ENCODE measurements around the gene YIF1B.
"Not testable (repeated sequence)": the region's sequence is repeated elsewhere in the genome, so short reads cannot be mapped to it uniquely, and the experiment has no call there.

Gene YIF1B

DNA sequence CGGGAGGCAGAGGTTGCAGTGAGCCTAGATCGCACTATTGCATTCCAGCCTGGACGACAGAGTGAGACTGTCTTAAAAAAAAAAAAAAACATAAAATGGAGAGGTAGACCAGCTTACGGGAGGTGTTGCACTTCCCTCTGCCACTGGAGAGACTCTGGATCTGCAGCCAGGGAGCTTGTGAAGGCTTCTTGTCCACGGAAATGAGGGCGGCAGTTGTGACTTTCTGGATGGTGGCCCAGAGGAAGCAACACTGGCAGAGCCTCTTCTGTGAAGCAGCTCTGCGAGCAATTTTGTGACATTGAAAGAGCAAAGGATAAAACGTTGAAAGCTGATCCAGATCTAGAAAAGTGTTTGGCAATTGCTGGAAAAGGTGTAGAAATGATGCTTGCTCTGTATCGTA is 41.0 kb downstream of the YIF1B start:
- DNase-seq (ENCODE audit: low spot score), result no peak

DNA sequence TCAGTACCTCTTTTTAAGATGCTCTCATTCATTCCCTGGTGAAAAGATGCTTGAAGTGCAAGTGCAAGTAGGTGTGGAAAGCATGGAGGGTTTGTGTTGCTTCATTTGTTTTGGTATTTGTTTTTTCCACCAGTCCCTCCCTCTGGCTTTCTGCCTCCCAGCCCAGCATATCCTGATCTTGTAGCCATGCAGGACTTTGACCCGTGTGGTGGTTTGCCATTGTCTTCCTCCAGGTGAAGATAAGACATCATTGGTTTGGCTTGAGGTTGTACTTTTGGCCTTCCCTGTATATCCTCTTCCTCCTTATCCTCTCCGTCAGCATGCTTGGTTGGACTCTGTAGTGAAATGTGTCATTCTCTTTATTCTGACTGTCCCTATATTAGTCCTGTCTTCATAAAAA is 42.2 kb downstream of the YIF1B start:
- peak; percentile 81 for DNase-seq (ENCODE audit: low spot score)

DNA sequence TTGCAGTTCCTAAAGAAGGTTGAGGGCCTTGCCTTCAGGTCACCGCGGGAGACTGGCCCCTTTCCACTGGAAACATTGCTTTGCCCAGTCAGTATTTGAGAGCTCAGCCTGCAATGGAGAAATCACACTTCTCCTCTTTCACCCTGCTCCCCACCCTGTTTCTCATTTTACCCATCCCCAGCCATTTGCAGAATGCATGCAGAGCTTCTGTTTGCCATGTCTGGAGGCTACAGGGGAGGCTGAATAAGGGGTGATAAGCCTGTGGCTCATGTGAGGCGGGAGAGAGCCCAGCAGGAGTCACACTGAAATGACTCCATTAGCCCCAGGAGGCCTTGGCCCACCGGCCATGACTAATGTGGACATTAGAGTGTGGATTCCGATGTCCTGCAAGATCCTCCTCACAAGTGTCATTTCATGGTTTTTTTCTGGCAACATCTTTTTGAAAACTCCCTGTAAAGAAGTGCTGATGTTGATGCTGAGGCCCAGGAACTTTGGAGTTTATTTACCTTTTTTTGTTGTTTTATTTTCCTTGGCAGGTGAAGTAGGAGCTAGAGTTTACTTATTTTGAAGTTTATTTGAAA is 45.1 kb downstream of the YIF1B start:
- DNase-seq (ENCODE audit: low spot score), result peak; percentile 48

- DNase-seq (ENCODE audit: low spot score), result no peak
Observed at GRCh38 chr19:38268539-38268938, 47.2 kb downstream of the YIF1B start.

- peak; percentile 32 for DNase-seq (ENCODE audit: low spot score)
Observed at GRCh38 chr19:38267761-38268483, 47.8 kb downstream of the YIF1B start.

DNA sequence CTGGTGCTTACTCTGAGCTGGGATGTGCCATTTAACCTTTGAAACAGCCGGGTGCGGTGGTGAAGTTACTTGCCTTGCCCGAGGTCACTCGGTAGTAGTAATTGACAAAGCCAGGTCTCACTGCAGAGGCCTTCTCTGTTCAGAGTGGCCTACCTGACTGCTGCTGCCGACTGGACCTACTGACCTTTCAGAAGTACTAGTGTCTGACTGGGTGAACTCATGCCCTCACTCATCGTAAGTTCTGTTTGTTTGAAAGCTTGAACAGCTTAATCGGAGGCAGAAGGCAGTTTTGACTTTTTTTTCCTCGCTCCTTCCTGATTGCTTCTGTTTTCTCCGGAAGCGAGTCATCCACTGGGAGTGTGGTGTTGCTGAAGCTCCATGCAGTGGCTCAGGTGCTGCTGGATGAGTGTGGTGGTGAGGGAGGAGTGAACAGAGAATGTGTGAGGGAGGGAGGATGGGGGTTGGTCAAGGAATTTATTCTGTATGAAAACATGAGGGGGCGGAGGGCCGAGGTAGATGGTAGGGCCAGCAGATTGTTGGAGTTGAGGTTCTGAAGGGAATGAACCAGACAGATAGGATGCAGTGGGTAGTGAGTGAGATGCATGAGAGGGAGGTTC is 48.7 kb downstream of the YIF1B start:
- peak; percentile 72 for DNase-seq (ENCODE audit: low spot score)

- DNase-seq (ENCODE audit: low spot score), result no peak
Observed at GRCh38 chr19:38265921-38266429, 49.8 kb downstream of the YIF1B start.

DNA sequence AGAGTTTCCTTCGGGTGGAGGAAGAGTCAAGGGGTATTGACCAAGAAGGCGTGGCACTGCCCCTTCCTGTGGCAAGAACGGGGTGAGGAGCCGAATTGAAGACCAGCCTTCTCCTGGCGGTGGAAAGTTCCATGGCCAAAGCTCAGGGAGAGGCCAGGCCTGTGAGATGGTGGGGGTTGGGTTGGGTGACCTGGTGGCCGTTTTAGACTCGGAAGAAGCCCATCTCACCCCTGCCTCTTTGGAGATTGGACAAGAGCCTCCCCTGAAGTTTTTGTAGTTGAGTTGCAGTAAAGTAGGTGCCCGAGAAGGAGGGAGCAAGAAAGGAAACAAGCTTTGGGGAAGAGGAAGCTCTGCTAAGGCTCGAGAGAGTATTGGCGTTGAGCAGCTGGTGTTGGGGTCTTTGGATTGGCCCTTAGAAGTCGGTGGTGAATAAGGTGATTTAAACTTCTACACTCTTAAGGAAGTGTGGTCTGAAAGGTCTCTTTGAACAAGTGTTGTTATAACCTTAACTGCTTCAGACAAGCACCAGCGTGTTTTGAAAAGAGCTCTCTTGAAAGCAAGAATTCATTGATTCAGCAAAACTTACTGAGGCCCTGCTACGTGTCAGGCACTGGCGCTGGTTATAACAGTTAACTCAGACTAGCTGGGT is 50.4 kb downstream of the YIF1B start:
- DNase-seq (ENCODE audit: low spot score), result peak; percentile 33

- no peak for DNase-seq (ENCODE audit: low spot score)
Observed at GRCh38 chr19:38264486-38265212, 51.1 kb downstream of the YIF1B start, which contains the start of gene SPINT2. Gene SPINT2 (plus strand): TSS chr19:38264573. CDS start chr19:38264893, 320 bp downstream.

DNA sequence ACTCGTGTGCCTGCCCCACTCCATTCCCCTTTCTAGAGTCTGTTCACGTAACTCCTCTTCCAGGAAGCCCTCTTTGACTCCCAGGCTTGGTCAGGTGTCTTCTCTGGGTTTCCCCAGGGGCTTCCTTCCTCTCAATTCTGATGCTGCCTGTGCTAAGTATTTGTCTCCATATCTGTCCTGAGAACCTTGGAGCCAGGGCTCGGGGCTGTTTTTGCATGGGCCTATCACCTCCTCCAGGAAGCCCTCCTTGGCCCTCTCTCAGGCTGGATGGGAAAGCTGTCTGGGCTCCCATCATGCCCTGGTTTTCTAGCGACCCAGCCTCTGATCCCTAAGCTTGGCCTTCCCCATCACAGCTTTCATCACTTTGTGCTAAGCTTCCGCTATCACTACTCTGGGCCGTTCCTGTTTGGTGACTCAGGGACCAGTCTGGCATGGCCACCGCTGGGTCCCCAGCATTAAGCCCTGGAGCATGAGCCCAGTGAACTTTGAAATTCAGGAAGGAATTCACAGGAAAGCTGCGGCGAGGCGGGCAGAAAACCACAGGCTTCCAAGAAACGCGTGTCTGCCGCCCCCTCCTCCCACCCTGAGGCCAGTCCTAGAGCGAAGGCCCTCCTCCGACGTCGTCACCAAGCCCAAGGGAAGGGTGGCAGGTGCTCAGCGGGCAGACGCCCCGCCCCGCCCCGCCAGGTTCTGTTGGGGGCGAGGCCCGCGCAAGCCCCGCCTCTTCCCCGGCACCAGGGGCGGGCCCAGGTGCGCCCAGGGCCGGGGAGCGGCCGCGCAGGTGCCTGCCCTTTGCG is 51.9 kb downstream of the YIF1B start:
- peak; percentile 96 for DNase-seq (ENCODE audit: low spot score)

DNA sequence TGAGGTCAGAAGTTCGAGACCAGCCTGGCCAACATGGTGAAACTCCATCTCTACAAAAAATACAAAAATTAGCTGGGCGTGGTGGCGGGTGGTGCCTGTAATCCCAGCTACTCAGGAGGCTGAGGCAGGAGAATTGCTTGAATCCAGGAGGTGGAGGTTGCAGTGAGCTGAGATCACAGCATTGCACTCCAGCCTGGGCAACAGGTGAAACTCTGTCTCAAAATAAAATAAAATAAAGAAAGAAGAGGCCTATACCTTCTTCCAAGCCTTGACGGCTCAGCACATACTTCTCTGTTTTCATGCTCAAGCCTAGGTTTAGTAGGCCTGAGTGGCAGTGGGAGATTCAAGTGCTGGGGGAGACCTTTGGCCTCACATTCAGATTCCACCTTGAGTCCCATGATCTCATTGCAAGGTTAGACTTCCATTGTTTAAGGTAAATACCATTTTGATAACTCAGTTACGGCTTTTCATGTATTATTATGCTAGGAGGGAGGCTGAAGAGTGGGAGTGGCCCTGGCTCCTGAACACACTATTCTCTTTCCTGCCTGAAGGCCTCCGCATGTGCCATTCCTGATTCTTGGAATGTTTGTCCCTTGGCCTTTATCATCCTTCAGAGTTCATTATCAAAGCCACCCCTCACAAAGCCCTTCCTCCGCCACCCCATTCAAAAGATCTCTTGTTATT is 53.0 kb downstream of the YIF1B start:
- no peak for DNase-seq (ENCODE audit: low spot score)

GRCh38 chr19:38261942-38262341 is 53.8 kb downstream of the YIF1B start:
- DNase-seq (ENCODE audit: low spot score), result not testable (repeated sequence)

DNA sequence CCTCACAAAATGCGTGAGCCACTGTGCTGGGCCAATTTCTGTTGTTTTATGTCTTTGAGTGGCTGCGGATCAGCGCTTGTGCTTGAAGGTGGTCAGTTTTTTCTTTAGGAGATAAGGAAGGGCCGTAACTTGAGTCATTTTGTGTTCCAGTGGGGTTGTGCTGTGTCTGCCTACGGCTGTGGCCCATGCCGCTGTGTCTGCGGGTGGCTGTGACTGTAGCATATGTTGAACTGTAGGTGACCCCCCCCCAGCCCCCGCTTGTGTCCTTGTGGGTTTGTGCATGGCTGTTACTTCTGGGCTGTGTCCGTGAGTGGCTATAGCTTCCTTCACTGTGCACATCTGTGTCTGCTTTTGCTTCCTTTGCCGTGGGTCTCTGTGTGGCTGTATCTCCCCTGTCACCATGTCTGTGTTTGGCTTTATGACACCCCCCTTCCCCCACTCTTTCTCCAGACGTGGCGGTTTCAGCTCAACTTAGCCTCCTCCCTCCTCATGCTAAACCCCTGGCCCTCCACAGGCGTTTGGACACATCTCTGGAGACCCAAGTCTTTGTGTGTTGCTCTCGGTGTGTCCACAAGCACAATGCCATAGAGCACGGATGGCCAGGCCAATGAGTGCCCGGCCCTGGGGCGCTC is 60.2 kb downstream of the YIF1B start:
- no peak for DNase-seq (ENCODE audit: low spot score)

- DNase-seq (ENCODE audit: low spot score), result no peak
Observed at GRCh38 chr19:38253788-38254187, 62.0 kb downstream of the YIF1B start.

Measured in LoVo (cell line).